ENCODE measurements around the gene SAP30BP.

Gene SAP30BP

DNA sequence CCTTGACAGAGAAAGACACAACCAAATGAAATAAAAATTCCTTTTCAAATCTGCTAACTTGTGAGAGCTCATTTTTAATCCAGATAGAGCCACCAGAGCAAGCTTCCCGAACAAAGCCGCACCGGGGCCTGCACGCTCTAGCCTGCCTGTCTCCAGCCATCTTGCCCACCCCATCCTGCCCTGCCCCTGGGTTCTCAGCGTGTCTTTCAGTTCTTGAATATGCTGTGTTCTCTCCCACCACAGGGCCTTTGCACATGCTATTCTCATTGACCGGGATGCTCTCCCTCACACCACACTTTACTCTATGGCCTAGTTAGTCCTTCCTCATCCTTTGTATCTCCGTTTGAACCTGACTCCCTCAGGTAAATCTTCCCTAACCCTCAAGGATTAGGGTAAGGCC is 19.2 kb upstream of the SAP30BP start:
- no peak for ATAC-seq
- TF ChIP-seq PPARA (CRISPR knock-in tag; IDR thresholded peaks at IDR 0.05; ENCODE audit: borderline replicate concordance), result no peak
- TF ChIP-seq OSR1 (CRISPR knock-in tag; IDR thresholded peaks at IDR 0.05), result no peak
- no peak for TF ChIP-seq CSDC2 (CRISPR knock-in tag; IDR thresholded peaks at IDR 0.05)
- TF ChIP-seq, protein P1, sequence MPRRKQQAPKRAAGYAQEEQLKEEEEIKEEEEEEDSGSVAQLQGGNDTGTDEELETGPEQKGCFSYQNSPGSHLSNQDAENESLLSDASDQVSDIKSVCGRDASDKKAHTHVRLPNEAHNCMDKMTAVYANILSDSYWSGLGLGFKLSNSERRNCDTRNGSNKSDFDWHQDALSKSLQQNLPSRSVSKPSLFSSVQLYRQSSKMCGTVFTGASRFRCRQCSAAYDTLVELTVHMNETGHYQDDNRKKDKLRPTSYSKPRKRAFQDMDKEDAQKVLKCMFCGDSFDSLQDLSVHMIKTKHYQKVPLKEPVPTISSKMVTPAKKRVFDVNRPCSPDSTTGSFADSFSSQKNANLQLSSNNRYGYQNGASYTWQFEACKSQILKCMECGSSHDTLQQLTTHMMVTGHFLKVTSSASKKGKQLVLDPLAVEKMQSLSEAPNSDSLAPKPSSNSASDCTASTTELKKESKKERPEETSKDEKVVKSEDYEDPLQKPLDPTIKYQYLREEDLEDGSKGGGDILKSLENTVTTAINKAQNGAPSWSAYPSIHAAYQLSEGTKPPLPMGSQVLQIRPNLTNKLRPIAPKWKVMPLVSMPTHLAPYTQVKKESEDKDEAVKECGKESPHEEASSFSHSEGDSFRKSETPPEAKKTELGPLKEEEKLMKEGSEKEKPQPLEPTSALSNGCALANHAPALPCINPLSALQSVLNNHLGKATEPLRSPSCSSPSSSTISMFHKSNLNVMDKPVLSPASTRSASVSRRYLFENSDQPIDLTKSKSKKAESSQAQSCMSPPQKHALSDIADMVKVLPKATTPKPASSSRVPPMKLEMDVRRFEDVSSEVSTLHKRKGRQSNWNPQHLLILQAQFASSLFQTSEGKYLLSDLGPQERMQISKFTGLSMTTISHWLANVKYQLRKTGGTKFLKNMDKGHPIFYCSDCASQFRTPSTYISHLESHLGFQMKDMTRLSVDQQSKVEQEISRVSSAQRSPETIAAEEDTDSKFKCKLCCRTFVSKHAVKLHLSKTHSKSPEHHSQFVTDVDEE (CRISPR knock-in tag; IDR thresholded peaks at IDR 0.05), result no peak
- TF ChIP-seq ZNF565 (CRISPR knock-in tag; conservative IDR thresholded peaks at IDR 0.05; ENCODE audit: low read depth), result no peak
- no peak for TF ChIP-seq RARB (CRISPR knock-in tag; IDR thresholded peaks at IDR 0.05)
- no peak for TF ChIP-seq TOX (CRISPR knock-in tag; IDR thresholded peaks at IDR 0.05; ENCODE audit: borderline replicate concordance)
- no peak for TF ChIP-seq GLIS3 (CRISPR knock-in tag; IDR thresholded peaks at IDR 0.05)
- TF ChIP-seq ESRRG (CRISPR knock-in tag; IDR thresholded peaks at IDR 0.05), result no peak
- TF ChIP-seq, protein P2, sequence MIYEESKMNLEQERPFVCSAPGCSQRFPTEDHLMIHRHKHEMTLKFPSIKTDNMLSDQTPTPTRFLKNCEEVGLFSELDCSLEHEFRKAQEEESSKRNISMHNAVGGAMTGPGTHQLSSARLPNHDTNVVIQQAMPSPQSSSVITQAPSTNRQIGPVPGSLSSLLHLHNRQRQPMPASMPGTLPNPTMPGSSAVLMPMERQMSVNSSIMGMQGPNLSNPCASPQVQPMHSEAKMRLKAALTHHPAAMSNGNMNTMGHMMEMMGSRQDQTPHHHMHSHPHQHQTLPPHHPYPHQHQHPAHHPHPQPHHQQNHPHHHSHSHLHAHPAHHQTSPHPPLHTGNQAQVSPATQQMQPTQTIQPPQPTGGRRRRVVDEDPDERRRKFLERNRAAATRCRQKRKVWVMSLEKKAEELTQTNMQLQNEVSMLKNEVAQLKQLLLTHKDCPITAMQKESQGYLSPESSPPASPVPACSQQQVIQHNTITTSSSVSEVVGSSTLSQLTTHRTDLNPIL (CRISPR knock-in tag; IDR thresholded peaks at IDR 0.05; ENCODE audit: low read depth), result no peak
- TF ChIP-seq, protein P3, sequence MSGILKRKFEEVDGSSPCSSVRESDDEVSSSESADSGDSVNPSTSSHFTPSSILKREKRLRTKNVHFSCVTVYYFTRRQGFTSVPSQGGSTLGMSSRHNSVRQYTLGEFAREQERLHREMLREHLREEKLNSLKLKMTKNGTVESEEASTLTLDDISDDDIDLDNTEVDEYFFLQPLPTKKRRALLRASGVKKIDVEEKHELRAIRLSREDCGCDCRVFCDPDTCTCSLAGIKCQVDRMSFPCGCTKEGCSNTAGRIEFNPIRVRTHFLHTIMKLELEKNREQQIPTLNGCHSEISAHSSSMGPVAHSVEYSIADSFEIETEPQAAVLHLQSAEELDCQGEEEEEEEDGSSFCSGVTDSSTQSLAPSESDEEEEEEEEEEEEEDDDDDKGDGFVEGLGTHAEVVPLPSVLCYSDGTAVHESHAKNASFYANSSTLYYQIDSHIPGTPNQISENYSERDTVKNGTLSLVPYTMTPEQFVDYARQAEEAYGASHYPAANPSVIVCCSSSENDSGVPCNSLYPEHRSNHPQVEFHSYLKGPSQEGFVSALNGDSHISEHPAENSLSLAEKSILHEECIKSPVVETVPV (CRISPR knock-in tag; IDR thresholded peaks at IDR 0.05), result no peak
- no peak for TF ChIP-seq ZNF8 (CRISPR knock-in tag; IDR thresholded peaks at IDR 0.05)
- no peak for TF ChIP-seq BACH2 (CRISPR knock-in tag; IDR thresholded peaks at IDR 0.05; ENCODE audit: borderline replicate concordance)

DNA sequence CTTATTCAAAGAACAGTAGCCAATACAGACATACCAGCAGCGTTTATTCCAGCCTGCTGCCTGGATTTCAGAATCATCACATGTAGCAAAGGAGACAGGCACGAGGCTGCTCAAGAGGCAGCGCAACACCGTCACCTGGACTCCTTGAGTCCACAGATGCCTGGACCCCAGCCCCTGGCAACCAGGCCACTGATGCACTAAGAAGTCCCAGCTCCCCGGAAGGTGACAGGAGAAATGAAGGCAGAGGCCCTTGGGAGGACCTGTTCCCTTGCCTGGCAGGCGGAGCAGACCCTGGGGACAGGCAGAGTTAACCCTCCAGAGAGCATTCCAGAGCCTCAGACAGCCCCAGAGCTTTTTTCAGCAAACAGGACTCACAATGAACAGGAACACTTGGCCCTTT is 17.5 kb upstream of the SAP30BP start:
- TF ChIP-seq ZNF8 (CRISPR knock-in tag; IDR thresholded peaks at IDR 0.05) (no peak), RARB (CRISPR knock-in tag; IDR thresholded peaks at IDR 0.05) (no peak), BACH2 (CRISPR knock-in tag; IDR thresholded peaks at IDR 0.05; ENCODE audit: borderline replicate concordance) (no peak), TCF4 (CRISPR knock-in tag; IDR thresholded peaks at IDR 0.05; ENCODE audit: borderline replicate concordance) (no peak), ESRRG (CRISPR knock-in tag; IDR thresholded peaks at IDR 0.05) (no peak), ZC3H10 (CRISPR knock-in tag; IDR thresholded peaks at IDR 0.05) (no peak), PPARA (CRISPR knock-in tag; IDR thresholded peaks at IDR 0.05; ENCODE audit: borderline replicate concordance) (no peak), TOX (CRISPR knock-in tag; IDR thresholded peaks at IDR 0.05; ENCODE audit: borderline replicate concordance) (no peak), CSDC2 (CRISPR knock-in tag; IDR thresholded peaks at IDR 0.05) (no peak)
- TF ChIP-seq, protein P4, sequence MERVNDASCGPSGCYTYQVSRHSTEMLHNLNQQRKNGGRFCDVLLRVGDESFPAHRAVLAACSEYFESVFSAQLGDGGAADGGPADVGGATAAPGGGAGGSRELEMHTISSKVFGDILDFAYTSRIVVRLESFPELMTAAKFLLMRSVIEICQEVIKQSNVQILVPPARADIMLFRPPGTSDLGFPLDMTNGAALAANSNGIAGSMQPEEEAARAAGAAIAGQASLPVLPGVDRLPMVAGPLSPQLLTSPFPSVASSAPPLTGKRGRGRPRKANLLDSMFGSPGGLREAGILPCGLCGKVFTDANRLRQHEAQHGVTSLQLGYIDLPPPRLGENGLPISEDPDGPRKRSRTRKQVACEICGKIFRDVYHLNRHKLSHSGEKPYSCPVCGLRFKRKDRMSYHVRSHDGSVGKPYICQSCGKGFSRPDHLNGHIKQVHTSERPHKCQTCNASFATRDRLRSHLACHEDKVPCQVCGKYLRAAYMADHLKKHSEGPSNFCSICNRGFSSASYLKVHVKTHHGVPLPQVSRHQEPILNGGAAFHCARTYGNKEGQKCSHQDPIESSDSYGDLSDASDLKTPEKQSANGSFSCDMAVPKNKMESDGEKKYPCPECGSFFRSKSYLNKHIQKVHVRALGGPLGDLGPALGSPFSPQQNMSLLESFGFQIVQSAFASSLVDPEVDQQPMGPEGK (CRISPR knock-in tag; IDR thresholded peaks at IDR 0.05; ENCODE audit: borderline replicate concordance), result no peak
- TF ChIP-seq, protein P5, sequence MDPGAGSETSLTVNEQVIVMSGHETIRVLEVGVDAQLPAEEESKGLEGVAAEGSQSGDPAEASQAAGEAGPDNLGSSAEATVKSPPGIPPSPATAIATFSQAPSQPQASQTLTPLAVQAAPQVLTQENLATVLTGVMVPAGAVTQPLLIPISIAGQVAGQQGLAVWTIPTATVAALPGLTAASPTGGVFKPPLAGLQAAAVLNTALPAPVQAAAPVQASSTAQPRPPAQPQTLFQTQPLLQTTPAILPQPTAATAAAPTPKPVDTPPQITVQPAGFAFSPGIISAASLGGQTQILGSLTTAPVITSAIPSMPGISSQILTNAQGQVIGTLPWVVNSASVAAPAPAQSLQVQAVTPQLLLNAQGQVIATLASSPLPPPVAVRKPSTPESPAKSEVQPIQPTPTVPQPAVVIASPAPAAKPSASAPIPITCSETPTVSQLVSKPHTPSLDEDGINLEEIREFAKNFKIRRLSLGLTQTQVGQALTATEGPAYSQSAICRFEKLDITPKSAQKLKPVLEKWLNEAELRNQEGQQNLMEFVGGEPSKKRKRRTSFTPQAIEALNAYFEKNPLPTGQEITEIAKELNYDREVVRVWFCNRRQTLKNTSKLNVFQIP (CRISPR knock-in tag; IDR thresholded peaks at IDR 0.05; ENCODE audit: borderline replicate concordance, low read depth), result no peak
- no peak for ATAC-seq

DNA sequence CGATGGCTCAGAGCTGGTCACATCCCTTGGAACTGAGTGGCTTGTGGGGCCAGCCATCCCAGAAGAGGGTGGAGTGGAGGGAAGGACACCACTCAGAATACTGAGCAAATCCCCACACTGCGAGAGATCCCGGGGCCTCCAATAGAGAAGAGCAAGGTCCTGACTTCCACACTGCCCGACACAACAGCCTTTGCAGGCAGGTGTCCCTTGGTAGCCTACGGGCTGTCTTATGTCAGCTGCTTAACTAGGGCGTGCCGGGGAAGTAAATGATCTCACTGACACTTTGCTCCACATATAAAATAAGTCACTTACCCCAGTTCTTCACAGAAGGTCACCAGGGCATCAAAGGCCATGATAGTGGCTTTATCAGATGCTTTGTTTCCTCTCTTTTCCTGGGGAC is 16.3 kb upstream of the SAP30BP start:
- no peak for ATAC-seq

More for the DNA sequence above, 16.3 kb upstream of the SAP30BP start:
- TF ChIP-seq ESRRG (CRISPR knock-in tag; IDR thresholded peaks at IDR 0.05) (no peak), RARB (CRISPR knock-in tag; IDR thresholded peaks at IDR 0.05) (no peak), ZNF565 (CRISPR knock-in tag; conservative IDR thresholded peaks at IDR 0.05; ENCODE audit: low read depth) (no peak), TOX (CRISPR knock-in tag; IDR thresholded peaks at IDR 0.05; ENCODE audit: borderline replicate concordance) (no peak), ZNF8 (CRISPR knock-in tag; IDR thresholded peaks at IDR 0.05) (no peak), ZFP3 (CRISPR knock-in tag; IDR thresholded peaks at IDR 0.05) (no peak), PPARA (CRISPR knock-in tag; IDR thresholded peaks at IDR 0.05; ENCODE audit: borderline replicate concordance) (no peak), ZFP30 (CRISPR knock-in tag; IDR thresholded peaks at IDR 0.05) (no peak), ZNF70 (CRISPR knock-in tag; IDR thresholded peaks at IDR 0.05) (no peak)
- TF ChIP-seq, protein P2 (CRISPR knock-in tag; IDR thresholded peaks at IDR 0.05; ENCODE audit: low read depth), result no peak
- TF ChIP-seq, protein P4 (CRISPR knock-in tag; IDR thresholded peaks at IDR 0.05; ENCODE audit: borderline replicate concordance), result no peak
- TF ChIP-seq, protein P5 (CRISPR knock-in tag; IDR thresholded peaks at IDR 0.05; ENCODE audit: borderline replicate concordance, low read depth), result no peak
- TF ChIP-seq, protein P3 (CRISPR knock-in tag; IDR thresholded peaks at IDR 0.05), result no peak
